NK-92 (cell line): ENCODE data around the gene LRRFIP2.

Source experiments
- DNase-seq: peaks from one replicate; lab custom pipeline; 2025; ENCODE audit not compliant: unreplicated experiment; lab: John Stamatoyannopoulos, UW

LRRFIP2 gene

GRCh38 chr3:37029516-37030163 is 144.7 kb downstream of the LRRFIP2 start:
- DNase-seq, result no peak

- DNase-seq, result no peak
Observed at GRCh38 chr3:37029111-37029510, 145.3 kb downstream of the LRRFIP2 start.

- DNase-seq, result no peak
Observed at GRCh38 chr3:37028329-37028728, 146.1 kb downstream of the LRRFIP2 start.

DNA sequence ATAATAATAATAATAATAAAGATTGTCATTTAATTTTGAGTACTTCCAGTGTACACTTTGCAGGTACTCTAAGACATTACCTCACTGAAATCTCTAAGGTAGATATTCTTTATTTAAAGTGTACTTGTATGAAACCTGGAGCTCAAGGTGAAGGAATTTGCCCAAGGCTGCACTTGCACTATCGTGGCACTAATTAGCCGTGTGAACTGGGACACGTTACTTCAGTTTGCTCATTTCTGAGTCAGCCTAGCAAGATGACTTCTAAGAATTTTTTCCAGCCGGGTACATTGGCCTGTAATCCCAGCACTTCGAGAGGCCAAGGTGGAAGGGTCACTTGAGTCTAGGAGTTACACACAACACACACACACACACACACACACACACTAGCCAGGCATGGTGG is 147.5 kb downstream of the LRRFIP2 start:
- no peak for DNase-seq

DNA sequence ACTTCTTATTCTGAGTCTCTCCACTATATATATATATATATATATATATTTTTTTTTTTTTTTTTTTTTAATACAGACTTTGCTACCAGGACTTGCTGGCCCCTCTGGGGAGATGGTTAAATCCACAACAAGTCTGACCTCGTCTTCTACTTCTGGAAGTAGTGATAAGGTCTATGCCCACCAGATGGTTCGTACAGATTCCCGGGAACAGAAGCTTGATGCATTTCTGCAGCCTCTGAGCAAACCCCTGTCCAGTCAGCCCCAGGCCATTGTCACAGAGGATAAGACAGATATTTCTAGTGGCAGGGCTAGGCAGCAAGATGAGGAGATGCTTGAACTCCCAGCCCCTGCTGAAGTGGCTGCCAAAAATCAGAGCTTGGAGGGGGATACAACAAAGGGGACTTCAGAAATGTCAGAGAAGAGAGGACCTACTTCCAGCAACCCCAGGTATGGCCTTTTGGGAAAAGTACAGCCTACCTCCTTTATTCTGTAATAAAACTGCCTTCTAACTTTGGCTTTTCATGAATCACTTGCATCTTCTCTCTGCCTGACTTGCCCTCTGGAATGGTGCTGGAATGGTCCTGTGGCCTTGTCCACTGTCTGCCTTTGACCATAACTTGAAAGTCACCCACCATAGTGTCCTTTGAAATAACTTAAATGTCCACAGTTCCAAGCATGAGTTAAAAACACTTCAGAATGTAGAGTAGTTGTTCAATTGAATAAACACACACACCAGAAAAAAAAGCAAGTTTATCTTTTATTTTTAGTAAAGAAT is 148.6 kb downstream of the LRRFIP2 start:
- no peak for DNase-seq

DNA sequence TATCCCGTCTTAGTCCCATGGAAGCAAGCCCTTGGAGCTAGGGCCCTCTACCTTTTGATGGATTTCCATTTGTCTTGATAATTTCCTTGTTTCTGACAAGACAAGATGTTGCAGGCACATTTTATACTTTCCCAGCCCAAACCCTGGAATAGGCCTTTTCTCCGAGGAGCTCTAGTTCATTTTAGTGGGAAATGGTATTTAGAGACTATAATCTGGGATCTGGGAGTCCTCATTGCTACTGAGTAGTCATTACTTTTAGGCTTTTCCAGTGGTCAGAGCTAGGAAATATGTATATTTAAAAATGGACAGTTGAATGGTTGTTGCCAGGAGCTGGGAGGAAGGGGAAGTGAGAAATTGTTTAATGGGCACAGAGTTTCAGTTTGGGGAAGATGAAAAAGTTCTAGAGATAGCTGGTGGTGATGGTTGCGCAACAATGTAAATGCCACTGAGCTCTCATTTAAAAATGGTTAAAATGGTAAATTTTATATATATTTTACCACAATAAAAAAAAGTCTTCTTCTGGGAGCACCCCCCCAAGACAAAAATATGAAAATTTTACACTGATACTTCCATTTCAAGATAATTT is 149.5 kb downstream of the LRRFIP2 start:
- DNase-seq, result no peak

DNA sequence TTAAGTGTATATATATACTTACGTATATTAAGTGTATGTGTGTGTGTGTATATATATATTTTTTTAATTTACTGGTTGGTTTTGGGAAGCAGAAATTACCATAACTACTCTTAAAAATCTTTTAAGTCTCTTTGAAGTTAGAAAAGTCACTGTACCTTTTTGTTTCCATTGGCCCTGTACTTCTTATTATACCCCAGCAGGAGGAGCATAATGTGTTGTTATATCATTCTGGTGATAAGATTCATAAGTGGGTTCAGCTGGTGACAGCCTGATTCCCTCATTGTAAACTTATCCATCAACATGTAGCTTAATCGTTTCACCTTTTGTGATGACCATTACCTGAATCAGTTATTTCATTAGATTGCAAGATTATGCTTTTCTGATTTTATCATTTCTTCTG is 150.3 kb downstream of the LRRFIP2 start:
- DNase-seq, result no peak

DNA sequence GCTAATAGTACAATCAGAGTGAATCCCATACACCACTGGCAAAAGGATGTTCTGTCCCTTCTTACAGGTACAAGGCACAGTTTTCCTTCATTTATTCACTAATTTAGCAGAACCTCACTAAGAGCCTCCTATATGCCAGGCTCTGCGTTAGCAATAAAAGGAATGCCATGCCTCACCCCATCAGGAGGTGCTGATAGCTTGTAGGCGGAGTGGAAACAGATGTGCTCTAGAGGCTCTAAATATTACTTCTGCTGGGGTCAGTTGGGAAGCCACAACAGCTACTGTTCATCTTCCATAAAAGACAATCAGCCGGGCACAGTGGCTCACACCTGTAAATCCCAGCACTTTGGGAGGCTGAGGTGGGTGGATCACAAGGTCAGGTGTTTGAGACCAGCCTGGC is 156.7 kb downstream of the LRRFIP2 start:
- no peak for DNase-seq

- DNase-seq, result no peak
Observed at GRCh38 chr3:37016903-37017302, 157.5 kb downstream of the LRRFIP2 start.

DNA sequence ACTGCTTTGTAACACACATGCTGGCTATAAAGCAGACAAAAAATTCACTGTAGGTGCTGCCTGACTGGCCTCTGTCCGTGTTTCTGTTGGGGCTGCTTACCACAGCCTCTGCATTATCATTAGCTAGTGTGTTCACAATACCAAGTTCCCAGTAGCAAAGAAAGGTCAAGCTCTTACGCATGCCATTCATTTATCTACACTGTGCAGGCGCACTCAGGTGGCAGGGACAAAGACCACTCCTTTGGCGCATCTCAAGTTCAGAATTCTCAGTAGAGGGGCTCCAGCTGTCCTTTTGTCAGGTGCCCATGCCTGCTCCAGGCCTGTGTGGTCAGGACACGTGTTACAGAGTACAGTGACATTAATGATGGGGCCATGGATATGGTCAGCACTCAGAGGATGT is 158.7 kb downstream of the LRRFIP2 start:
- no peak for DNase-seq

DNA sequence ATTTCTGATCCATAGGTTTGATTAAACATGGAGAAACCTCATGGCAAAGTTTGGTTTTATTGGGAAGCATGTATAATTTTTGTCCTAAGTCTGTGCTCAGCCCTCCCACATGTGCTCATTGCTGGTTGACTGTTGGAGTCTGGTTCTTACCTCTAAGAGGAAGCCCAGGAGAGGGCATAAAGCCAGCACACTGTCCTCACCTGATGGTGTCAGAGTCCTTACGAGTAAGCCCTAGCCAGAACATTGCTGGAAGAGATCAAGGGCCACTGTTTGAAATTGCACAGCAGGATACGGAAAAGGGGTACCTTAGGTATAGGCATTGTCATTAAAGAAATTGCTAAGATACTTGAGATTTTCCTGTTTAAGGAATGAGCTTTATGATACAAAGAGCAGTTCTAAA is 159.8 kb downstream of the LRRFIP2 start:
- DNase-seq, result no peak
